GM11168 (cell line): ENCODE results near the gene SLC19A1.

ENCODE experiments used
- in situ Hi-C: fragments of 300-500 bp; cut with MboI; formaldehyde crosslinking; loops from one replicate; pipeline ENCODE4 v1.12.0; 2022; ENCODE audit warnings: low sequenced_read_pairs; ENCODE audit not compliant: unreplicated experiment

SLC19A1 gene

GRCh38 chr21:45542242-45542666 lies at the start of gene SLC19A1:
Gene SLC19A1, minus strand, starts transcription at chr21:45542440. Its CDS starts 4,481 bp downstream, at chr21:45537959.
- in situ Hi-C loops, result no loop called here

GRCh38 chr21:45591619-45592207 lies 49.5 kb upstream of the SLC19A1 start:
- in situ Hi-C loops, result no loop called here

GRCh38 chr21:45590726-45591618 lies 48.7 kb upstream of the SLC19A1 start:
- in situ Hi-C loops, result no loop called here

GRCh38 chr21:45590246-45590725 lies 48.0 kb upstream of the SLC19A1 start:
- in situ Hi-C loops, result no loop called here

- in situ Hi-C loops, result no loop called here
Measured at GRCh38 chr21:45589686-45590245, 47.5 kb upstream of the SLC19A1 start.

GRCh38 chr21:45588871-45589491 lies 46.7 kb upstream of the SLC19A1 start:
- in situ Hi-C loops, result no loop called here

GRCh38 chr21:45588086-45588825 lies 46.0 kb upstream of the SLC19A1 start:
- in situ Hi-C loops, result no loop called here

- in situ Hi-C loops, result no loop called here
Measured at GRCh38 chr21:45586289-45586858, 44.1 kb upstream of the SLC19A1 start.

GRCh38 chr21:45584786-45585185 lies 42.5 kb upstream of the SLC19A1 start:
- in situ Hi-C loops, result no loop called here

GRCh38 chr21:45583831-45584509 lies 41.7 kb upstream of the SLC19A1 start:
- in situ Hi-C loops, result no loop called here

- in situ Hi-C loops, result no loop called here
Measured at GRCh38 chr21:45582128-45582527, 39.9 kb upstream of the SLC19A1 start.

- in situ Hi-C loops, result no loop called here
Measured at GRCh38 chr21:45581322-45581712, 39.1 kb upstream of the SLC19A1 start.

- in situ Hi-C loops, result no loop called here
Measured at GRCh38 chr21:45580576-45581321, 38.5 kb upstream of the SLC19A1 start.

- in situ Hi-C loops, result no loop called here
Measured at GRCh38 chr21:45580181-45580575, 37.9 kb upstream of the SLC19A1 start.

GRCh38 chr21:45579383-45580180 lies 37.3 kb upstream of the SLC19A1 start:
- in situ Hi-C loops, result no loop called here

- in situ Hi-C loops, result no loop called here
Measured at GRCh38 chr21:45578811-45579381, 36.7 kb upstream of the SLC19A1 start.

- in situ Hi-C loops, result no loop called here
Measured at GRCh38 chr21:45578176-45578801, 36.0 kb upstream of the SLC19A1 start.
